Pancreas (tissue), 10 donors: ENCODE results near the gene CEP85L. TPM values are rescaled to one million over a fixed set of nuclear protein-coding genes. Genes with fewer than 3 reads are reported as not detected.
A peak's percentile ranks its signal among the peaks of the same experiment; 100 is the strongest.

ENCODE experiments used
- ATAC-seq, 4 donors: fragments of 200-7000 bp; cut with Tn5 transposase; one replicate each; pipeline versions ENCODE4 v1.8.0 to v1.9.1; 2020; ENCODE audit warnings: mild to moderate bottlenecking in 4 of 4, moderate library complexity in 4 of 4
- DNase-seq, 6 donors: peaks; one replicate each; pipeline ENCODE4 v3.0.0-alpha.2; 2020
- FAIRE-seq: peaks from 2 replicates; lab custom pipeline; 2012; peaks lifted over from hg19 to GRCh38; lab: Jason Lieb, UNC
- H3K27ac ChIP-seq, 4 donors: fragments of 200-600 bp; sonication (generic); 1 replicate in 3 of 4; 2 replicates in 1 of 4; pipeline versions ENCODE4 v1.5.0 to v1.8.0; 2020
- H3K27me3 ChIP-seq, 4 donors: fragments of 200-600 bp; one replicate each; pipeline ENCODE4 v1.8.0; 2021
- H3K36me3 ChIP-seq, 3 donors: fragments of 200-600 bp; sonication (generic) in 1 of 3; one replicate each; pipeline versions ENCODE4 v1.5.0 to v1.8.0; 2020 to 2021
- H3K4me1 ChIP-seq, 3 donors: fragments of 200-600 bp; one replicate each; pipeline ENCODE4 v1.8.0; 2021
- H3K4me3 ChIP-seq, 4 donors: fragments of 200-600 bp; sonication (generic) in 2 of 4; one replicate each; pipeline versions ENCODE4 v1.5.0 to v1.8.0; 2020 to 2021
- H3K9me3 ChIP-seq, 4 donors: fragments of 200-600 bp; one replicate each; pipeline ENCODE4 v1.8.0; 2021
- WGBS, 2 donors: extraction: QIAGEN DNeasy Blood & Tissue Kit; methylation state at CpG; one replicate each; pipeline ENCODE4 v1.1.7; 2013; 5-methylcytosine and 5-hydroxymethylcytosine counted together
- intact Hi-C, 3 donors: fragments of 100-400 bp; cut with DNase I; formaldehyde crosslinking; loops; one replicate each; pipeline versions ENCODE4 v1.11.1 to v1.14.2; 2022
- polyA plus RNA-seq, 2 donors: library from polyadenylated mRNA; stranded (reverse); fragments of 200-250 nt; gene quantifications; one replicate each; pipeline ENCODE4 v1.2.3, GENCODE V29; 2013
- total RNA-seq, 6 donors: library from RNA; stranded (reverse); fragmentation: NEBNext Ultra II Directional in 4 of 6; extraction: Animal tissue kit (Norgen Biotek cat#: 25700) in 4 of 6; gene quantifications; one replicate each; pipeline versions ENCODE4 v1.2.1 to v1.2.4, GENCODE V29; 2021 to 2023
- TF ChIP-seq, protein P1 (sequence below), 4 donors: fragments of 200-600 bp; sonication (generic) in 3 of 4; IDR thresholded peaks; one replicate each; pipeline versions ENCODE4 v1.5.0 to v1.8.0; 2021; ENCODE audit warnings: antibody characterized with exemption in 4 of 4
- donor health status: healthy with polysubstance abuse.
- donor health status: DM: no; HTN: no; CAD: no; lungs with moderate emphysema.
- donor health status: DM: no; HTN: no; CAD: no.
- donor health status: control.
- donor health status: control.
- donor health status: Bipolar disorder and iron deficiency.
- donor health status: DM: yes; HTN: yes; CAD: no.
- donor health status: DM: no; HTN: no; CAD: no.
- donor health status: DM: no; HTN: no; CAD: no.
- donor health status: DM: yes; HTN: yes; CAD: no.

The CEP85L gene
- total and polyA plus RNA-seq, 8 donors, result 1.1 to 8.1 (median 6.1) TPM

DNA sequence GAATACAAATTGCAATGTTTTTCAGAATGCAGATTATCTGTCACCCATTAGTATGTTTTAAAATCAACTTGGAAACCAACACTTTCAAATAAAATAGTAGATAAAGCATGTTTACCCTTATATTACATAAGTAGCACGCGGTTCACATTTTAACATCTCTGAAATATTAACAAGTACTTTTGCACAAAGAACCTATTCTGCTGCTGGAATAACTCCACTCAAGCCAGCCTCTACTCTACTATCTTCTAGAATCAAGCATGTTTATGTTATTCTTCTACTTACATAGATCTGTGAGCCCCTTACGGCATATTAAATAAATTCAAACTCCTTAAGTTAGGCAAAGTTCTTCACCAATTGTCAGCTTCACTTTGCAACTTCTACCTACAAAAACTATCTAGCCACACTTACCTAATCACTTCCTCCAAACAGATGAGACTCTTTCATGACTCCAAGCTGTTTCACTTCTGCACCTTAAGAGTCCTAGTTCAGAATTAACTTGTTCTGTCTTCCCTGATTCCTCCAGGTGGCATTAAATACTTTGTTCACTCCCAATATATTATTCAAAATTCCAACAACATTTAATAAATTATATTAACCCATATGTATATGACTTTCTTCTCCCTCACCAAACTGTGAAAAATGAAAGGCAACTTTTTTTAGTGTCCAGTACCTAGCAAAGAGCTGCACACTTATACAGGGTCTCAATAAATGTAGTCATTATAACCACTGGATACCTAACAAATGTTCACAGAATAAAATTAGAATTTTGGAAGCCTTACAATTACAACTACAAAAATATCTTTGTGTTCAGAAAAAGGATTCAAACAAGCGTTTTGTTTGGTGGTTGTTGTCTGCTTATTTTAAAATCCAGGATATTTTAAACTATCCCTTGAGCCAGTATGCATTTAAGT lies 12.1 kb downstream of the CEP85L start:
- FAIRE-seq, result peak; percentile 9
- intact Hi-C loops, result no loop called here

DNA sequence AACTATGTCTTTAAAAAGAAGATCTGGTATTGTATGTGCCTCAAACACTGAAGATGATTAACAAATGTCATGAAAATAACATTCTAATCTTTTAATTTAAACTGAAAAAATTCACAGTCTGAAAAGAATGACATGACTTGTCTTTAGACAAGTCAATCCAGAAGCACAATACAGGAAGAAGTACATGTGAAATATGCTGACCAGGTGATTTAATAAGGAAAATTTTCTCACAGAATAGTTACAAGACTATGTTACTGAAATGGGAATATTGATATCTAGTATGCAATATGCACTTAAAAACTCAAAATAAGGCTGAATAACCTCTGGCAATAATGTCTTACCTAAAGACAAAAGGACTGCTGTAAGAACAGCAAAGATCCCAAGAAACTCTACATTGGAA lies 13.1 kb downstream of the CEP85L start:
- TF ChIP-seq, protein P1, sequence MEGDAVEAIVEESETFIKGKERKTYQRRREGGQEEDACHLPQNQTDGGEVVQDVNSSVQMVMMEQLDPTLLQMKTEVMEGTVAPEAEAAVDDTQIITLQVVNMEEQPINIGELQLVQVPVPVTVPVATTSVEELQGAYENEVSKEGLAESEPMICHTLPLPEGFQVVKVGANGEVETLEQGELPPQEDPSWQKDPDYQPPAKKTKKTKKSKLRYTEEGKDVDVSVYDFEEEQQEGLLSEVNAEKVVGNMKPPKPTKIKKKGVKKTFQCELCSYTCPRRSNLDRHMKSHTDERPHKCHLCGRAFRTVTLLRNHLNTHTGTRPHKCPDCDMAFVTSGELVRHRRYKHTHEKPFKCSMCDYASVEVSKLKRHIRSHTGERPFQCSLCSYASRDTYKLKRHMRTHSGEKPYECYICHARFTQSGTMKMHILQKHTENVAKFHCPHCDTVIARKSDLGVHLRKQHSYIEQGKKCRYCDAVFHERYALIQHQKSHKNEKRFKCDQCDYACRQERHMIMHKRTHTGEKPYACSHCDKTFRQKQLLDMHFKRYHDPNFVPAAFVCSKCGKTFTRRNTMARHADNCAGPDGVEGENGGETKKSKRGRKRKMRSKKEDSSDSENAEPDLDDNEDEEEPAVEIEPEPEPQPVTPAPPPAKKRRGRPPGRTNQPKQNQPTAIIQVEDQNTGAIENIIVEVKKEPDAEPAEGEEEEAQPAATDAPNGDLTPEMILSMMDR (IDR thresholded peaks at IDR 0.05), result no peak
- DNase-seq (no peak), ATAC-seq (no peak), FAIRE-seq (no peak)
- Histone ChIP-seq H3K27me3 (no peaks in the 10 kb centered on the region), H3K36me3 (no peaks in the 10 kb centered on the region), H3K9me3 (no peaks in the 10 kb centered on the region), H3K27ac (no peak overlapping the region), H3K4me1 (peaks cover 9 to 31% (median 22%) of the 10 kb centered on the region in 3 donors), H3K4me3 (no peak overlapping the region)
- intact Hi-C loops, result no loop called here

More for the DNA sequence above, 12.1 kb downstream of the CEP85L start:
- TF ChIP-seq, protein P1 (IDR thresholded peaks at IDR 0.05), result no peak
- 23 to 24% methylated on average over 4 of the region's 4 CpGs for WGBS, 2 donors
- Histone ChIP-seq H3K9me3 (no peaks in the 10 kb centered on the region), H3K4me3 (no peak overlapping the region), H3K27me3 (no peaks in the 10 kb centered on the region), H3K36me3 (no peaks in the 10 kb centered on the region), H3K4me1 (peaks cover 9 to 30% (median 21%) of the 10 kb centered on the region in 3 donors), H3K27ac (no peak overlapping the region)
- no peak for DNase-seq
- ATAC-seq, result peak in 3 of 4 donors; percentile 49 to 68 (median 59)

DNA sequence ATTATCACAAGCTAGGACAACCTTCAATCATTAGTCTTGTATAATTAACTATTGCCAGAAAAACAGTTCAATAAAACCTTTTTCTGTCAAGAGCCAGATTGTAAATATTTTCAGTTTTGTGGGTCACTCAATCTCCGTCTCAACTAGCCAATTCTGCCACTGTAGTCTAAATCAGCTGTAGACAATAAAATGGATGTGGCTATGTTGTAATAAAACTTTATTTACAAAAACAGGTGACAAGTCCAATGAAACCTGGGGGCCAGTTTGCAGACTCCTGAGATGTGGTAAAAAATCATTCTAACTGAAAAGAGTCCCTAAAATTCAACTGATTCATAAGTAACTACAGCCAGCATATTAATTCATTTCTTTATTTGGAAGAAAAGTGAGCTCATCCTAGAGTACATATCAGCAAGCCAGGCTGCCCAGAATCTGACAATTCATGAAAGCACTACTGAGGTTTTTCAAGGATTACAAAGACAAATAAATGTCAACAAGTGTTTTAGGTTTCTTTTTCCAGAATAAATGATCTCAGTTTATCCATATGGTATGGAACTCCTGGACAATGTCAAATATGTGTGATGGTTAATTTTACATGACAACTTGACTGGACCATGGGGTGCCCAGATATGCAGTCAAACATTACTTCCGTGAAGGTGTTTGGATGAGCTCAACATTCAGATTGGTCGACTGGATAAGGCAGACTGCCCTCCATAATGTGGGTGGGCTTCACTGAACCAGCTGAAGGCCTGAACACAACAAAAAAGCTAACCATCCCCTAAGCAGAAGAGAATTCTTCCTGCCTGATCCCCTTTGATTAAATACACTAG lies 15.3 kb downstream of the CEP85L start:
- H3K4me3 ChIP-seq, result no peak overlapping the region
- TF ChIP-seq, protein P1 (IDR thresholded peaks at IDR 0.05), result no peak
- H3K27ac ChIP-seq, result no peak overlapping the region
- WGBS, 2 donors, result 87 to 88% methylated on average over 3 of the region's 3 CpGs
- FAIRE-seq (no peak), ATAC-seq (peak in 2 of 4 donors; percentile 38 to 56), DNase-seq (no peak)
- H3K4me1 ChIP-seq, result peaks cover 9 to 31% (median 22%) of the 10 kb centered on the region in 3 donors
- no peaks in the 10 kb centered on the region for H3K9me3 ChIP-seq
- no peaks in the 10 kb centered on the region for H3K27me3 ChIP-seq
- no peaks in the 10 kb centered on the region for H3K36me3 ChIP-seq
- intact Hi-C loops, result no loop called here

DNA sequence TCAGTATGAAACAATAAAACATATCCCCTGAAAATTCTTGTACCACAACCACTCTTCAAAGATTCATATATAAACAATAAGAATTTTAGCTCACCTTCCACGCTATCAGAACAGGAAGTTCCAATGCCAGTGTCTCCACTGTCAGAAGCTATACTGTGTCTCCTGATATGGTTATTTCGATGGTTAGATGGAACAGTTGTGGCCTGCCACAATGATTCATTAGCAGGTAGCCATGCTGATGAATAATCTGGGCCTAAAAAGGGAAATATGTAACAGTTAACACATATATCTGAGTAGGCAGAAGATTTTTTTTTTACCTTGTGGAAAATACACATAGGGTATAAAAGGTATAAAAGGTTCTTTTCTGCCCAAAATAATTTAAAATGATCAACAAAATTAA lies 19.0 kb downstream of the CEP85L start:
- no peak for DNase-seq
- no peak for ATAC-seq
- Histone ChIP-seq H3K36me3 (no peaks in the 10 kb centered on the region), H3K9me3 (no peaks in the 10 kb centered on the region), H3K4me3 (no peak overlapping the region), H3K4me1 (peaks cover 0 to 13% (median 5%) of the 10 kb centered on the region in 3 donors), H3K27me3 (no peaks in the 10 kb centered on the region), H3K27ac (no peak overlapping the region)
- intact Hi-C loops, result no loop called here
- FAIRE-seq, result no peak
- TF ChIP-seq, protein P1 (IDR thresholded peaks at IDR 0.05), result no peak
- 90 to 93% methylated on average over 2 of the region's 2 CpGs for WGBS, 2 donors
